MM.1S (cell line): ENCODE measurements around the gene COLQ.

ENCODE experiments used
- CTCF ChIP-seq: fragments of 300-600 bp; sonication (generic); IDR thresholded peaks from 2 replicates; pipeline ENCODE4 v1.5.1; 2016; ENCODE audit warnings: antibody characterized with exemption, low read length, mixed read lengths
- EZH2 ChIP-seq: fragments of 300-600 bp; sonication (generic); optimal IDR thresholded peaks from 2 replicates; pipeline ENCODE3; 2017; ENCODE audit warnings: low read depth, mild to moderate bottlenecking, antibody characterized with exemption, low read length, mixed read lengths
- EZH2phosphoT487 ChIP-seq: fragments of 300-600 bp; sonication (generic); IDR thresholded peaks from 2 replicates; pipeline ENCODE4 v1.6.1; 2018; ENCODE audit warnings: antibody characterized with exemption, low read length

- TF ChIP-seq CTCF, result no peak
- no peak for TF ChIP-seq EZH2phosphoT487
- no peak for TF ChIP-seq EZH2
These were observed 50.7 kb downstream of the COLQ start for GRCh38 chr3:15470849-15471248.
